Activated naive CD4-positive, alpha-beta T cell (primary cell): ENCODE data around the gene ADA.
"Not testable (repeated sequence)": the region's sequence is repeated elsewhere in the genome, so short reads cannot be mapped to it uniquely, and the experiment has no call there.

ENCODE experiments used
- DNase-seq, 4 experiments: peaks; one replicate each; lab custom pipeline; 2025; lab: John Stamatoyannopoulos, UW

ADA gene

DNA sequence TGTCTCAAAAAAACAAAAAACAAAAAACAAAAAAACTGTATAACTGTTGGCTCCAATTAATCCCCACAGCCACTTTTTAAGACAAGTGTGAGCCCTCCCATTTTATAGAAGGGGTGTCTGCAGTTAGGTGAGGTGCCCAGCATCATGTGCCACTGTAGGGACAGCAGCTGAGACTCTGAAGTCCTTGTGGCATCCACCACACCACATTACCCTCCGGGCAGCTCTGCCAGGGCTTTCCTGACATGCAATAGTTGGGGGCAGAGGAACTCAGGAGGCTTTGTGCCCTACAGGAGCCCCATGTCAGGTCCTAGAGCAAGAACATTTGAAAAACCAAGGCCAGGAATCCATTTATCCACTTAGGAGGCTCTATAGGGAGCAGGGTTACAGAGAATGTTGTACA lies 51.8 kb downstream of the ADA start:
- no peak for DNase-seq

DNA sequence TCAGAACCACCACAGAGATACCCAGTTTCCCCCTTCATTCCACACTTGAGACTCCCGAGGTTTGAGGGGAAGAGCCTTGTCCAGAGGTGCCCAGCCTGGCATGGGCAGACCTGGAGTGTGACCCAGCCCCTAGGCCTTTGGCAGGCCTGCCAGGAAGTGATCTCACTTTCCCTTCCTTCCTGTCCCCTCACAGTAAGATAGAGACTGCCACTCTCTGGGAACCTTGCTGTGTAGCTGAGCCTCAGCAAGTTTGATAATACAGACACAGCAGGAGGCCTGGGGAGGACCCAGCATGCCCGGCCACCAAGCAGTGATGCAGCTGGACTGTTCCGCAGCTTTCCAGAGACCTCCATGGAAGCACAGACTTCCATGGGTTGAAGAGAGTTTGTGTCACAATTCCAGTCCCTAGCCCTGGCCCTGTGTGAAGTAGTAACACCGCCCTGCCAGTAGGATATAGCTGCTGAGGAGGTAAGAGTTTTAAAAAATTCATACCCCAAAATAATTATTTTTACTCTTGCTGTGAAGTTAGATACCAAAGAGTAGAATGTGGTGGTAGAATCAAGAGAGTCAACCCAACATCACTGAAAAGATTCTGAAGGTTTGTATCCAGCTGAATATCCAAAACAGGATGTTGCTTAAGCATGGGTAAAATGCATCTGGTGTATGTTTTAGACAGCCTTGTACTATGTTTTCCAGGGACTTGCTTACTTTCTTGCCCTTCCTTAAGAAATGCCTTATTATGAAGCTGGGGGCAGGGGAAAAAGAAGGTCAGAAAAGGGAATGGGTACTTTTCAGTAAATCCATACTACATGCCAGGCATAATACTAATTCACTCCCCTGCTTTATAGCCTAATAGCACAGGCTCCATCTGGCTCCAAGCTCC lies 52.8 kb downstream of the ADA start:
- DNase-seq = no peak

DNA sequence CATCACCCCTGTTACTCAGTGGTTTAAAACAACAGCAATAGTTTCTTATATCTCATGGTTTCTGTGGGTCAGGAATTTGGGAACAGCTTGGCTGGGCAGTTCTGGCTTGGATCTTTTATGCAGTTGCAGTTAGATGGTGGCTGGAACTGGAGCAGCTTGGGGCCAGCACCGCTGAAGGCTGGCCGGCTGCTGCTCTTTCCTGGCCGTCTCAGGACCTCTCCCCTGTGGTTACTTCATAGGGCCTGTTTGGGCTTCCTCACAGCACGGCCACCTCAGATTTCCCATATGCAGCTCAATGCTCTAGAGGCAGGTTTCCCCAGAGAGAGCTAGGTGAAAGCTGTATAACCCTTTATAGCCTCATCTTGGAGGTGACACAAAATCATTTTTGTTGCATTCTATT lies 53.6 kb downstream of the ADA start:
- no peak for DNase-seq

DNA sequence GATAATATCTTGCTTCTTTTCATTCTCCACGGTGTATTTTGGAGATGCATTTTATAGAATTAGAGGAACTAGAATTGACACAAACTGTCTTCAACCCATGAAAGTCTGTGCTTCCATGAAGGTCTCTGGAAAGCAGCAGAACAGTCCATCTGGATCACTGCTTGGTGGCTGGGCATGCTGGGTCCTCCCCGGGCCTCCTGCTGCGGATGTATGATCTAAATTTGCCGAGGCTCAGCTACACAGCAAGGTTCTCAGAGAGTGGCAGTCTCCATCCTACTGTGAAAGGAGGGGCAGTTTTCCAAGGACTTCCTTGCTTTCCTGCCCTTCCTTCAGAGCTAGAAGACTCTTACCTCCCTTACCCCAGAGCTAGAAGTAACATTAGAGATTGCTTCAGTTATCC lies 54.0 kb downstream of the ADA start:
- no peak for DNase-seq

DNA sequence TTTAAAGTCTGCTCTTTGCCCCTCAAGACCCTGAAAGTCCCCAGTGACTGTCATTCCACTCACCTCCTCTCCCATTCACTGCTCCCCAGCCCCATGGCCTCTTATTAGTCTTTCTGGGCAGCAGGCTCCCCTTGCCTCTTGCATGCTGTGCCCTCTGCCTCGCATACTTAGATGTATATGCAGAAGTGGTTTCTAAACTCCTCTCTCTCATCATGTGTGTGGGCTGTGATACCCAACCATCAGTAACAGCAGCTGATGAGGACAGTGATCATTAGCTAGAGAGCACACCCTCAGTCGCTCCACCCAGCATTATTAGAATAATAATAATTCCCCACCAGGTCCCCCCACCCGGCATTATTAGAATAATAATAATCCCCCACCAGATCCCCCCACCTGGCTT lies 54.6 kb downstream of the ADA start:
- DNase-seq = no peak

DNA sequence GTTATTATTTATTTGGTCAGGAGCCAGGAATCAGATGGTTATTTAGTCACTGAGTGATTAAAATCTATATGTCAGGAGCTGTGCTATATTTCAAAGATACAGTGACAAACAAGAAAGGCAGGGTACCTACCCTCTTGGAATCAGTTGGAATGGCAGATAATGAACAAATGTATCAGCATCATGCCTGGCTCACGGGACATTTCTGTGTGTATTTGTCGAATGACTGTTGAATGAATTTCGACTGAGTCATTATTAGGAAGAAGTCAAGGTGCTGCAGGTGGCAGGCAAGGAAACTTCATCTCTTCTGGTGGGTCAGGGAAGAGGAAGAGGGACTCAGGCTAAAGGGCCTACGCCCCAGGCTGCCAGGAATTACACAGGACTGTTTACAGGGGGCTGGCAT lies 55.5 kb downstream of the ADA start:
- no peak for DNase-seq

DNA sequence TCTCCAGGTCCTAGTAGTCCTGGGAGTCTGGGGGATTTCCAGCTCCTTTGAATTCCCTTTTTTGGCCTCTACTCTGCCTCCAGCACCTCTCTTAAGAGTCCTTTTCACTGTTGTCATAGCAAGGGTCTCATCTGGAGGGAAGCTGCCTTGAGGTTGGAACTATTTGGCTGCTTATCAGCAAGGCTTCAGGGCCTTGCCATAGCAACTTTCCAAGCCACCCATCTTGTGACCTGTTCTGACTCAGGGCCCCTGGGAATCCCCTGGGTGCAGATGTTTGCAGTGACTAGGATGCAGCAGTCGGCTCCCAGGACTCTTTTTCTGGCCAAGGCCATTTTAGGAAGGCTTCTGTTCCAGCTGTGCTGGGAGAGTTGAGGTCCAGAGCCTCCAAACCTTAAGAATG lies 56.8 kb downstream of the ADA start:
- no peak for DNase-seq

DNA sequence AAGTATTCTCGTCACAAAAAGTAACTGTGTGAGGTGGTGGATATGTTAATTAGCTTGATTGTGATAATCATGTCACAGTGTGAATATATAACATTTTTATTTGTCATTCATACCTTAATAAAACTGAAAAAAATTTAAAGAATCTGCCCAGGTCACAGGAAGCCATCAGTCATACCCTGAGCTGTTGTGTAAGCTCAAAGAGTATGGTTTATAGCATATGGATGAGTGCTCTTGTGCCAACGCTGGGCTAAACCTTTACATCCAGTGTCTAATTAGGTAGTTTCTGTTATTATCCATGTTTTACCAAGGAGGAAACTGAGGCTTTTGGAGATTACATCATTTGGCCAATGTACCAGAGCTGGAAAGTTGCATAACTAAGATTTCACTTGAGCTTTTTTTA lies 57.7 kb downstream of the ADA start:
- DNase-seq = no peak

DNA sequence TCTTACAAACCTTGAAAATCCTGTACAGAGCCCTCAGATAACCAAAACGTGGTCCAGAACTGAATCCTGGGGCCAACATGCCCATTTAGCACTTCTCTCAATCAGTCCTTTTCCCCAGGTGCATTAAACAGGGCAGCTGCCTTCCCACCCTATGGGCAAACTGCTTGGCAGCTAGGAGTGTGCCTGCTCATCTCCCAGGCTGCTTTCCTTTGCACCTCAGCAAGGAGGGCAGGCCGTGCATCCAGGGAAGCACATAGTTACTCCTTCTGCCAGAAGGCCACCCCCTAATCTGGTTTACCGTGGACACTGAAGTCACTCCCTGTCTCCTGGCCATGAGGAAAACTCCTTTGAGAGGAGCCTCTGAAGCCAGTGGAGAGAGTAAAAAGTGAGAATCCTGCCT lies 59.1 kb downstream of the ADA start:
- no peak for DNase-seq

DNA sequence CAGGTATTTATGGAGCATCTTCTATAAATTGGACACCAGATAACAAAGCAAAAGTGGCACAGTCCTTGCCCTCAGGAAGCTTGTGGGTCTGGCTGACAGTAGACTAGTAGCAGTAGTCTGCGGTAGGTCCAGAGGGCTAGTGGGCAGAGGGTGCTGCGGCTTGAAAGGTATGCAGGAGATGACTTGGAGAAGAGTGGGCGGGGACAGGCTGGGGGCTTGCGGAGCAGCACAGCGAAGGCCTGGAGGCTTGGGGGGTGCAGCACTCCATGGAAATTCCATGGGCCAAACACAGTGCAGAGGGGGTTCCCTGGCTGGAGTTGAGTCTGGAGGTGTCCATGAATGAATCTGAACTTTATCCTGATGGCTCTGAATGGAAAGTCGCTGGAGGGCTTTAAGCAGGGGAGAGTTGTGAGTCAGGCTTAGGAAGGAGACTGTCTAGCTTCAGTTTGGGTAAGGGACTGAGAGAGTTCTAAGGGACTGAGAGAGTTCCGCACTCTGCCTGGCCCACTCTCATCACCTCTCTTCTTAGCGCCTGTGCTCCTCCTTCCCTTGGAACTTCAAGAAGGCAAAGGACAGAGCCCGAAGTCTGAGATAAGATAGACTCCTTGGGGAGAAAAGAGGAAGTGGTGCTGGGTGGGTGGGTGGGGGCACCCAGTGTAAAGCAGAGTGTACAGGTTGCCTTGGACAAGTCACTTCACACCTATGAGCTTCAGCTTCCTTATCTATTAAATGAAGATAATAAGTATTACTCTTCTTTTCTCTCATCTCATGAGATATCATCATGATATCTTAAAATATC lies 60.3 kb downstream of the ADA start:
- DNase-seq = no peak

DNA sequence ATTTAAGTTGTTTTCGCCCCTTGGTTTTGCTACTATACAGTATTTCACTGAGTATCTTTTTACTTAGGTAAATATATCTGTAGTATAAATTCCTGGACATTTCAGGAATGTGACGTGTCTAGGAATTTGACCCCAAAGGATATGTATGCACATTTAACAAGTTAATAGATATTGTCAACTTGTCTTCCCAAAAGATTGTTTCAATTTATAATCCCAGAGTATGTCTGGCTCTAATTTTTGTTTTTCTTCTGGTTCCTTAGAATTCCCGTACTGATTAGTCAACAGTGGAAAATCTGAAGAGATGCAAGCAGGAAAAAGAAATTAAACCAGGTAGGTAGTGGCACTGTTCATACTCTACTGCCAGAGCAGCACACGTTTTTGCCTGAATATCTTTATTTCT lies 62.0 kb downstream of the ADA start:
- DNase-seq = no peak

DNA sequence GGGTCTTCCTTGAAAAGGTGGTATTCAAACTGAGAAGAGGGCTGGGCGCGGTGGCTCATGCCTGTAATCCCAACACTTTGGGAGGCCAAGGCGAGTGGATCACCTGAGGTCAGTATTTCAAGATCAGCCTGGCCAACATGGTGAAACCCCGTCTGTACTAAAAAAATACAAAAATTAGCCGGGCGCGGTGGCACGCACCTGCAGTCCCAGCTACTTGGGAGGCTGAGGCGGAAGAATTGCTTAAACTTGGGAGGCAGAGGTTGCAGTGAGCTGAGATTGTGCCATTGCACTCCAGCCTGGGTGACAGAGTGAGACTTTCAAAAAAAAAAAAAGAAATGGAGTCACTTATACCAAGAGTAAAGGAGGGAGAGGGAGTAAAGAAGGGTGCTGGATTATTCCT lies 63.2 kb downstream of the ADA start:
- not testable (repeated sequence) for DNase-seq

DNA sequence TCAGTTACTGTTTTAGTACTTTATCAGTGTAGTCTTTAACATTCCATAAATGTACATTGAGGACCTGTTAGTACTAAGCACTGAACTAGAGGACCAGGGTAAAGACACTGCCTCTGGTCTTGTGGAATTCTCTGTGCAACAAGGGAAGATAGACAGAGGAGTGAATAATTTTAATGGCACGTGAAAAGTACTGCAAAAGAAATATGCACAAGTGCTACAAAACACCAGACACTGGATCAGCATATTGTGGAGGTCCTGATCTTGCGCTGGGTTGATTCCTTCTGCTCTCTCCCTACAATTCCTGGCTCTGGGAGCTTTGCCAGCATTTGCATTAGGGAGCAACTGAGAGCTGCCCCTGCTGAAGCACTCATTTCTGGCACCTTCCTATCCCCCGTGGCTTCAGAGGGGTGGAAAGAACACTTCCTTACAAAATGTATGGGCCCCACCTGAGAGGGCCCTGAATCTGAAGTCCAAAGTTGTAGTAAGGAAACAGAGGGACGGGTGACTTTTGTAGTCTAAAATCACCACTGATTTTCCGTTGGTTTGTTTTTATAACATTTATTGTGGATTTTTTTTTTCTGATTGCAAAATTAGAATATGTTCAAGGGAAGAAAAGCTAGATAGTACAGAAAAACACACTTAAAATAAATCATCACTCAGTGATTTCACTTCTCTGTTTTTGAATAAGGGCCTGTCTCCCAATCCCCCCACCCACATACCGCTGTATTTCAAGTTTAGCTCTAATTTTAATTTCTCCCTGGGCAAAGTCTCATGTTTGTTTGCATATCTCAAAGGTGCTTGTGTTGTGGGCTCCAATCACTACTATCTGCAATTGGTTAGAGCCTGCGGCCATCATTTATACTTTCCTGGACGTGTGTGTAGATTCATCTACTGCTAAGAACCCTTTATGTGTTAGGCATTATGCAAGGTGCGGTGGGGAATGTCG lies 64.2 kb downstream of the ADA start:
- no peak for DNase-seq

DNA sequence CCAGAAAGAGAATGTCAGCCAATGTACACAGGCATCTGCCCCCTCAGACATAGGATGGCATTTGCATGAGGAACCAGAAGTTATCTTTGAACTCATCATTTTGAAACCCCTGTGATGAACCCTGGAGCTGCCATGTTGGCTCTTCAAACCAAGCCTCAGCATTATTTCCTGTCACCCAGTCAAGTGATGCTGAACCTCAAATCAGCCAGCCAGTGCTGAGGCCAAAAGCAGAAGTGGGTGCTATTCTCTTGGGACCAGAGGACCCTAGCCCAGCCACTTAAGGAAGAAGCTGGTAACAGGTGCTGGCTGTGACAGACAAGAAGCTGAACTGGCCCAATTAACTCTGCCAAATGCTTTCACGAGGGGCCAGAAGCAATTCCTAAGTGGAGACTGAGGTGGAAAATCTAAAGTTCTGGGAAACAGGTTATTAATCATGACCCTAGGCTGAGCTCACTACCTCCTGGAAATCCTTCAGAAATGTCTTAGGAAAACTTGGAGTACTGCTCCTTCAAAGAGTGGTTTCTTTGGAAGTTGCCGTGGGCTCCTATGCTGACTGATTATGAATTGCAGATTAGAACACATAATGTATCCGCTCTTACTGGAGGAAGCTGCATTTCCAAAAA lies 65.1 kb downstream of the ADA start:
- no peak for DNase-seq

DNA sequence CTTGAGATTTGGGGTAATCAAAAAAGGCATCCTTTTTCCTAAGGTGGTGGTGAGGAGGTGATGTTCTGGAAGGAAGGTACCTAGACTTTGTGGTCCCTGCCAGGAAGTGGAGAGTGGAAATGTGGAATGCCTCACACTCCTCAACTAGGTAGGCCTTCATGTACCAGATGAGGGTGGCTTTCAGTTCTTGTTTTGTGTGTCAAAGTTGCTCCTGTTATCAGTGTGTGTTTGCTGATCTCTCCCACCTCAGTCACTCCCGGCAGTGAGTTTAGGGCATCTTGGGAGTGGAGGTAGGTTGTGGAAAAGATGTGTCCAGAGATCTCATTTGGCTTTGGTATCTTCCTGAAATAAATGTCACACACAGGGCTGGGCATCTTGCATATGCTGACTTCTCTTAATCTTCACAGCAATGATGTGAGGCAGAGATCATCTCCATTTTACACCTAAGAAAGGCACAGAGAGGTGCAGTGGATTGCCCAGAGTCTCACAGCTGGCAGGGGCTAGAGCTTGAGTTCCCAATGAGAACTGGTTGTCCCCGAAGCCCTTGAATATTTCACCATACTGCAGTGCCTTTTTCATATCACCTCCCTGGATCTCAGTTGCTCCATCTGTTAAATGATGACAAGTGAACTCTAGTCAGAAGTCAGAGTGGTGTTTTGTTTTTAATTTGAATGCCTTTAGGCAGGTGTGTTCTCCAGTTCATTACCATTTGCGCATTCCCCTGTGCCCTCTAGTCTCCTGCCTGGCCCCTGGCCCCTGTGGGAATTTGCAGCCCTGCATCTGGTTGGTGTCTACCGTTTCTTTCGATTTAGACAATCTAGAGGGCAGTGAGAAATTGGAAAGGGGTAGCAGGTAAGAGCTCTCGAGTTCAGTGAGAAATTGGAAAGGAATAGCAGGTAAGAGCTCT lies 66.2 kb downstream of the ADA start:
- DNase-seq = no peak

DNA sequence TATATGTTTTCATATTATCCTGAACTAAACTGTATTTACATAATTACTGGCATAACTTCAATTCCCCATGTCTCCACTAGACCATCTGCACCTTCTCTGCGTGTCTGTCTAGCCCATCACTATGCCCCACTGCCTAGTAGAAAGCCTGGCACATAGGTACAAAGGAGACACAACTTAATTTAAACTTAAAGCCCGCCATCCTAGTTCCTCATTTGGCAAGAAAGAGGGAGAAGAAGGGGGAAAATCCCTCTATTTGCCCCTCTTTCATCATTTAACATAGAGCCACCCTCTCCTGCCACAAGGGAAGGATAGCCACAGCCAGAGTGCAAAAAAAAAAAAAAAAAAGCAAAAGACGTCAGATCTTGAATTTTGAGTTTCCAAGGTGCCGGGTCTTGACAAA lies 67.3 kb downstream of the ADA start:
- no peak for DNase-seq

DNA sequence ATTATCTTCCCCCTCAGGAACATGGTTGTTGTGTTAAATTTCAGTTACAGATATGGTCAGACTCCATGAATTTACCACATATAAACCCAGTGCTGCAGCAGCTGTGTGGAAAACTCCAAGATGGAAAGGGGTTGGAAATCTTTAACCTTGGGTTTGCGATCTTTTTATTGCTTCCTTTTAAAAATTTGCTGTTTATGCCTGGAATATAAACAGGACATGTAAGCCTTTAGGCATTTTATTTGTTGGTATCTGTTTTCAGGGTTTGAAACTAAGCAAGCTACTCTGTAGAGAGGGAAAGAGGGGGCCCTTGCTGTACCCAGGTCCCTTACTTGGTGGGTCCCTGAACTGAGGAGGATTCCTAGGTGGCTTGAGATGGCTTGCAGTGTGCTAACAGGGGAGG lies 68.3 kb downstream of the ADA start:
- DNase-seq = no peak

DNA sequence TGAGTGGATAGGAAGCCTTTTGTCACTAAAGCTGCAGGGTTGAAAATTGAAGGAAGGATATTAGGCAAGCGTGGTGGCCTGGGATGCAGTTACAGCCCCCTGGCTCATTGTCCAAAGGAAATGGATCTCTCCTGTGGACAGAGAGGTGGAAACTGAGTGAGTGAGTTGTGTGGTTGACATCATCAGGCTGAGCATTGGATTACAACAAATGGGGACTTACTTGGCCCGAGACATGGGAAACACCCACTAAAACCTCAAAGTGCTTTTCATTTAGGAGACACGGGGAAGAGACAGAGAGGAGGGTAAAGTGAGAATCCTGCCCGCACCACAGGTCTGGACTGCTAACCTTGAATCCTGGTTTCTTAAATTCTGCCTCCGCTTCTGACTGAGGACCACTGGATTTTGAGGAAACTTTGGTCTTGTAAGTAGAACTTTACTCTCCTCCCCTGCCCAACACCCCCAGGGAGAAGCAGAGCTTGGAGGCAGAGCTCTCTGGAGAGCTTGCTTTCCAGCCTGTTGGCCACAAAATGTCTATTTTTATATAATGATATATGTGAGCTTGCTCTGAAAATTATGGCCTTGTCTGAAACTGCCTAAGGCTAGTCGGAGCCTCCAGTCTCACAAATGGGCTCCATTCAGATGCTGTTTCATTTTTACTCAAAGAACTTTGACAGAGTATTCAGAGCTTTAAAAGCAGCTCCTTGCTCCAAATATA lies 69.0 kb downstream of the ADA start, which contains the start of gene PKIG:
TSS of gene PKIG (plus strand) at position 269 of the 715 bp plus-strand sequence. CDS start 31,978 bp downstream, outside the sequence.
- no peak for DNase-seq

DNA sequence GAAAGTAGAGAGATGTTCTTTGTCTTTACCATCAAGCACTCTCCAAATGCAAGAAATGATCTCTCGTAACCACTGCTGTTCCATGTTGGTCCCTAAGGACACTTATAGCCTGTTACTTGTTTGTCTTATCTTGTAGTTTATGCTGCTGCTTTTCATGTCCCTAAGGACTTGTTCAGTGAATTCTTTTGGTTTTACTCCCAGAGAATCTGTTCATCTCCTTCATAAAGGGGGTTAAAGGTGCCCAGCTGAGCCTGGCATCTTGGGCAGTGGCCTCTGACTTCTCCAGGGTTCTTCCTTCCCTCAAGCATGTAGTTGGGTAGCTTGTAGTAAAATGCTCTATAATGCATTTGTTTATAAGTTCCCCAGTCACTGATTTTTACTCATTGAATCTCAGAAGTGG lies 70.0 kb downstream of the ADA start:
- DNase-seq = no peak
